Panc1 (cell line): ENCODE measurements around the gene OLFML2B.
"Not testable (repeated sequence)": the region's sequence is repeated elsewhere in the genome, so short reads cannot be mapped to it uniquely, and the experiment has no call there.

ENCODE experiments used
- CTCF ChIP-seq: fragments of 450-650 bp; IDR thresholded peaks from 2 replicates; pipeline ENCODE4 v1.5.1; 2017; ENCODE audit warnings: mild to moderate bottlenecking
- POLR2AphosphoS5 ChIP-seq: IDR thresholded peaks from 2 replicates; pipeline ENCODE4 v1.6.1; 2012; ENCODE audit warnings: mild to moderate bottlenecking, low read depth, low read length, moderate library complexity

- TF ChIP-seq CTCF, POLR2AphosphoS5: not testable (repeated sequence)
Measured at GRCh38 chr1:162066836-162067235, 43.2 kb upstream of the OLFML2B start.
